A673 (cell line): Measurements from ENCODE around the gene SSBP3. TPM values are rescaled to one million over a fixed set of nuclear protein-coding genes. Genes with fewer than 3 reads are reported as not detected.

ENCODE experiments used
- BruUV-seq: library from RNA; stranded (reverse); fragments of 400-500 nt; replicated peaks from 2 replicates; lab custom pipeline; 2021; lab: Mats Ljungman, UMichigan
- CTCF ChIA-PET: fragments of 300-600 bp; sonication (Branson Sonifier 250); formaldehyde crosslinking; loops from one replicate; lab custom pipeline; 2022; ENCODE audit warnings: antibody characterized with exemption; lab: Charles Lee
- POLR2A ChIA-PET: fragments of 300-600 bp; sonication (Branson Sonifier 250); formaldehyde crosslinking; loops from one replicate; lab custom pipeline; 2022; ENCODE audit warnings: antibody characterized with exemption; ENCODE audit not compliant: low non-redundant PET; lab: Charles Lee
- DNase-seq: peaks from one replicate; pipeline ENCODE4 v3.0.0-alpha.2; 2015; ENCODE audit warnings: low spot score
- H3K27ac ChIP-seq: fragments of 200-600 bp; sonication (generic); 2 replicates; pipeline ENCODE4 v1.5.1; 2016; ENCODE audit warnings: mixed run types, low read depth, mild to moderate bottlenecking, mixed read lengths, antibody characterized with exemption, low read length; ENCODE audit not compliant: poor library complexity, severe bottlenecking
- H3K27me3 ChIP-seq: fragments of 200-600 bp; sonication (generic); replicated peaks from 2 replicates; pipeline ENCODE4 v1.6.1; 2017; ENCODE audit warnings: mixed run types, low read depth, mild to moderate bottlenecking, mixed read lengths, antibody characterized with exemption, low read length; ENCODE audit not compliant: insufficient read depth, poor library complexity
- H3K36me3 ChIP-seq: fragments of 200-600 bp; sonication (generic); 2 replicates; pipeline ENCODE4 v1.6.1; 2016; ENCODE audit warnings: mixed run types, mild to moderate bottlenecking, mixed read lengths, antibody characterized with exemption, low read length; ENCODE audit not compliant: insufficient read depth, poor library complexity, severe bottlenecking
- H3K4me1 ChIP-seq: fragments of 200-600 bp; sonication (generic); 2 replicates; pipeline ENCODE4 v1.6.1; 2017; ENCODE audit warnings: mixed run types, mild to moderate bottlenecking, mixed read lengths, antibody characterized with exemption, low read length; ENCODE audit not compliant: insufficient read depth, poor library complexity, severe bottlenecking
- H3K4me3 ChIP-seq: fragments of 200-600 bp; sonication (generic); 2 replicates; pipeline ENCODE4 v1.5.1; 2016; ENCODE audit warnings: low read depth, mixed run types, mild to moderate bottlenecking, mixed read lengths, low read length; ENCODE audit not compliant: poor library complexity, severe bottlenecking
- H3K9me3 ChIP-seq: fragments of 200-600 bp; sonication (generic); 2 replicates; pipeline ENCODE4 v1.6.1; 2016; ENCODE audit warnings: mixed run types, low read depth, mild to moderate bottlenecking, mixed read lengths, antibody characterized with exemption, low read length; ENCODE audit not compliant: poor library complexity, severe bottlenecking
- EZH2 ChIP-seq: fragments of 200-600 bp; sonication (generic); IDR thresholded peaks from 2 replicates; pipeline ENCODE4 v1.6.1; 2017; ENCODE audit warnings: borderline replicate concordance, low read depth, mild to moderate bottlenecking, mixed read lengths, antibody characterized with exemption, low read length; ENCODE audit not compliant: poor library complexity, severe bottlenecking
- intact Hi-C: fragments of 100-400 bp; cut with micrococcal nuclease; formaldehyde crosslinking; loops from one replicate; pipeline ENCODE4 v1.10.0; 2022; ENCODE audit not compliant: unreplicated experiment
- total RNA-seq: library from RNA; stranded (reverse); gene quantifications from 2 replicates; pipeline ENCODE4 v1.2.3, GENCODE V29; 2021
- TF ChIP-seq, protein P1 (sequence below): fragments of 300-800, 200-600 bp; sonication (generic); conservative IDR thresholded peaks from 2 replicates; pipeline ENCODE4 v1.5.1; 2017; ENCODE audit warnings: low read depth, mild to moderate bottlenecking, antibody characterized with exemption, low read length, moderate library complexity, mixed read lengths

Gene SSBP3
- total RNA-seq, 1 experiment from 2014 or later: 43.0 TPM

- CTCF ChIA-PET: no interaction called here
- no peaks in the 10 kb centered on the region for H3K36me3 ChIP-seq
Observed at GRCh38 chr1:54266195-54266594, 140.0 kb downstream of the SSBP3 start.

GRCh38 chr1:54265659-54266058 lies 140.5 kb downstream of the SSBP3 start:
- no peak overlapping the region for H3K27ac ChIP-seq
- BruUV-seq: no TSS peak
- no peaks in the 10 kb centered on the region for H3K27me3 ChIP-seq
- no peak overlapping the region for H3K4me3 ChIP-seq
- no peaks in the 10 kb centered on the region for H3K9me3 ChIP-seq
- TF ChIP-seq, protein P1, sequence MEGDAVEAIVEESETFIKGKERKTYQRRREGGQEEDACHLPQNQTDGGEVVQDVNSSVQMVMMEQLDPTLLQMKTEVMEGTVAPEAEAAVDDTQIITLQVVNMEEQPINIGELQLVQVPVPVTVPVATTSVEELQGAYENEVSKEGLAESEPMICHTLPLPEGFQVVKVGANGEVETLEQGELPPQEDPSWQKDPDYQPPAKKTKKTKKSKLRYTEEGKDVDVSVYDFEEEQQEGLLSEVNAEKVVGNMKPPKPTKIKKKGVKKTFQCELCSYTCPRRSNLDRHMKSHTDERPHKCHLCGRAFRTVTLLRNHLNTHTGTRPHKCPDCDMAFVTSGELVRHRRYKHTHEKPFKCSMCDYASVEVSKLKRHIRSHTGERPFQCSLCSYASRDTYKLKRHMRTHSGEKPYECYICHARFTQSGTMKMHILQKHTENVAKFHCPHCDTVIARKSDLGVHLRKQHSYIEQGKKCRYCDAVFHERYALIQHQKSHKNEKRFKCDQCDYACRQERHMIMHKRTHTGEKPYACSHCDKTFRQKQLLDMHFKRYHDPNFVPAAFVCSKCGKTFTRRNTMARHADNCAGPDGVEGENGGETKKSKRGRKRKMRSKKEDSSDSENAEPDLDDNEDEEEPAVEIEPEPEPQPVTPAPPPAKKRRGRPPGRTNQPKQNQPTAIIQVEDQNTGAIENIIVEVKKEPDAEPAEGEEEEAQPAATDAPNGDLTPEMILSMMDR: no peak
- CTCF ChIA-PET: no interaction called here
- POLR2A ChIA-PET: interaction anchor here (0.7 kb wide), 1 partner anchor 31 kb away, joined by 3 read pairs; no protein-coding TSS in a partner anchor
- intact Hi-C loops: no loop called here
- no peak for DNase-seq
- H3K36me3 ChIP-seq: no peaks in the 10 kb centered on the region
- no peaks in the 10 kb centered on the region for H3K4me1 ChIP-seq

More at GRCh38 chr1:54266195-54266594, 140.0 kb downstream of the SSBP3 start:
- POLR2A ChIA-PET: no interaction called here
- DNase-seq: no peak
- H3K4me3 ChIP-seq: no peak overlapping the region
- H3K9me3 ChIP-seq: no peaks in the 10 kb centered on the region
- no peaks in the 10 kb centered on the region for H3K4me1 ChIP-seq
- H3K27ac ChIP-seq: no peak overlapping the region
- intact Hi-C loops: no loop called here
- TF ChIP-seq, protein P1: no peak
- no peak for TF ChIP-seq EZH2
- no peaks in the 10 kb centered on the region for H3K27me3 ChIP-seq
- no TSS peak for BruUV-seq

DNA sequence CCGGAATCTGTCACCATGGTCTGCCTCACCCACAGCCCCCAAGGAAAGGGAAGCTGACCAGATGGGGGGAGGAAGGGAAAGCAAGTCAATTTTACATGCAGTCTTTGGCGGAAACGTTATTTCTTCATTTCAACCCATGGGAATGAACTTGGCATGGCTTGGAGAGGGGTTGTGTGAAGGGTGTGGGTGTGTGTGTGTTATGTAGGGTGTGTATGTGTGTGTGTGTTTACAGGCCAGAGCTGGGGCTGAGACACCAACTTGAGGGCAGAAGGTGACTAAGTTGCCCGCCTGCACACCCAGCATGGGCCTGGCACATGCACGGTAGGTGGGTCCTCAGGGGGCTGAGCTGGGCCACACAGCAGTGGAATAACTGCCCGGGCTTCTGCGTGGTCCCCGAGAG lies 141.1 kb downstream of the SSBP3 start:
- POLR2A ChIA-PET: interaction anchor here (0.7 kb wide), 1 partner anchor 30 kb away, joined by 3 read pairs; no protein-coding TSS in a partner anchor

More for the DNA sequence above, 141.1 kb downstream of the SSBP3 start:
- no peaks in the 10 kb centered on the region for H3K4me1 ChIP-seq
- H3K27ac ChIP-seq: no peak overlapping the region
- intact Hi-C loops: no loop called here
- H3K36me3 ChIP-seq: no peaks in the 10 kb centered on the region
- no peaks in the 10 kb centered on the region for H3K27me3 ChIP-seq
- no peak for DNase-seq
- no peaks in the 10 kb centered on the region for H3K9me3 ChIP-seq
- BruUV-seq: no TSS peak
- no peak overlapping the region for H3K4me3 ChIP-seq
- CTCF ChIA-PET: no interaction called here
- TF ChIP-seq, protein P1: no peak
- TF ChIP-seq EZH2: no peak
